ENCODE results near the gene PARVB. TPM values are rescaled to one million over a fixed set of nuclear protein-coding genes. Genes with fewer than 3 reads are reported as not detected.

The PARVB gene
- total and polyA plus RNA-seq, 10 of the 15 experiments (the other 5 are each of a cell fraction or from before 2014, with no cell fraction given): 5.2 to 264 (median 76.0) TPM

GRCh38 chr22:44087089-44087430 lies 63.0 kb downstream of the PARVB start:
- ChIA-PET RAD21 (ENCODE audit: unreplicated experiment) (interaction anchor here (0.8 to 5.2 kb wide), 4 partner anchors 18 to 538 kb away, joined by 3 to 185 read pairs (median 20); no protein-coding TSS in a partner anchor), POLR2A (interaction anchor here (2.0 to 2.4 kb wide), 2 partner anchors 63 to 94 kb away, joined by 7 to 10 read pairs; partner anchors contain the start of gene PARVB)

More at GRCh38 chr22:44087089-44087430, 63.0 kb downstream of the PARVB start:
- WGBS (ENCODE audit: insufficient coverage, insufficient replicate concordance, low lambda C conversion rate, missing lambda C conversion rate): 100% methylated on average over 4 of the region's 4 CpGs
- TF ChIP-seq POU2F2 (IDR thresholded peaks at IDR 0.05; ENCODE audit: borderline replicate concordance, low read depth, low read length): no peak
- TF ChIP-seq, protein P1, sequence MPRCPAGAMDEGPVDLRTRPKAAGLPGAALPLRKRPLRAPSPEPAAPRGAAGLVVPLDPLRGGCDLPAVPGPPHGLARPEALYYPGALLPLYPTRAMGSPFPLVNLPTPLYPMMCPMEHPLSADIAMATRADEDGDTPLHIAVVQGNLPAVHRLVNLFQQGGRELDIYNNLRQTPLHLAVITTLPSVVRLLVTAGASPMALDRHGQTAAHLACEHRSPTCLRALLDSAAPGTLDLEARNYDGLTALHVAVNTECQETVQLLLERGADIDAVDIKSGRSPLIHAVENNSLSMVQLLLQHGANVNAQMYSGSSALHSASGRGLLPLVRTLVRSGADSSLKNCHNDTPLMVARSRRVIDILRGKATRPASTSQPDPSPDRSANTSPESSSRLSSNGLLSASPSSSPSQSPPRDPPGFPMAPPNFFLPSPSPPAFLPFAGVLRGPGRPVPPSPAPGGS (IDR thresholded peaks at IDR 0.05; ENCODE audit: borderline replicate concordance, insufficient read depth, low read depth, low read length, poor library complexity, severe bottlenecking): no peak
- no peak for TF ChIP-seq ZSCAN29 (IDR thresholded peaks at IDR 0.05)
- no peak for TF ChIP-seq JUNB (IDR thresholded peaks at IDR 0.05)
- TF ChIP-seq, protein P2, sequence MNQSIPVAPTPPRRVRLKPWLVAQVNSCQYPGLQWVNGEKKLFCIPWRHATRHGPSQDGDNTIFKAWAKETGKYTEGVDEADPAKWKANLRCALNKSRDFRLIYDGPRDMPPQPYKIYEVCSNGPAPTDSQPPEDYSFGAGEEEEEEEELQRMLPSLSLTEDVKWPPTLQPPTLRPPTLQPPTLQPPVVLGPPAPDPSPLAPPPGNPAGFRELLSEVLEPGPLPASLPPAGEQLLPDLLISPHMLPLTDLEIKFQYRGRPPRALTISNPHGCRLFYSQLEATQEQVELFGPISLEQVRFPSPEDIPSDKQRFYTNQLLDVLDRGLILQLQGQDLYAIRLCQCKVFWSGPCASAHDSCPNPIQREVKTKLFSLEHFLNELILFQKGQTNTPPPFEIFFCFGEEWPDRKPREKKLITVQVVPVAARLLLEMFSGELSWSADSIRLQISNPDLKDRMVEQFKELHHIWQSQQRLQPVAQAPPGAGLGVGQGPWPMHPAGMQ (IDR thresholded peaks at IDR 0.05; ENCODE audit: borderline replicate concordance): no peak
- TF ChIP-seq TCF7 (IDR thresholded peaks at IDR 0.05; ENCODE audit: borderline replicate concordance): no peak
- no peak for TF ChIP-seq KAT2A (conservative IDR thresholded peaks at IDR 0.05; ENCODE audit: control insufficient read depth, low read depth, low read length)
- TF ChIP-seq RELB (IDR thresholded peaks at IDR 0.05; ENCODE audit: low read depth): no peak
- TF ChIP-seq SMAD5 (IDR thresholded peaks at IDR 0.05; ENCODE audit: low read depth): no peak
- no peak for TF ChIP-seq SMC3 (IDR thresholded peaks at IDR 0.05; ENCODE audit: borderline replicate concordance, low read length)
- TF ChIP-seq RAD21 (IDR thresholded peaks at IDR 0.05; ENCODE audit: insufficient read depth, low read depth, low read length): no peak
- BruUV-seq (replicated peaks): no TSS peak
- no peak for FAIRE-seq
- Histone ChIP-seq H4K20me1 (ENCODE audit: control insufficient read depth, insufficient read depth) (0 out of 2 replicates have a peak, but pooled peaks cover 4% of the 10 kb centered on the region), H3K27me3 (replicated peaks in 1 of 2; ENCODE audit: control insufficient read depth in 2 of 2, insufficient read depth in 2 of 2, low read length in 1 of 2) (no peaks in the 10 kb centered on the region), H3K27ac (ENCODE audit: control insufficient read depth, insufficient read depth) (no peak overlapping the region), H3K9me3 (replicated peaks; ENCODE audit: control insufficient read depth, insufficient read depth, low read length) (no peaks in the 10 kb centered on the region; the same call in 2 of the 3 replicates), H3K4me2 (ENCODE audit: control insufficient read depth, insufficient read depth) (no peak overlapping the region), H3K79me2 (ENCODE audit: control insufficient read depth, insufficient read depth, low read length) (no peaks in the 10 kb centered on the region; the same call in 1 of the 2 replicates), H2AFZ (ENCODE audit: control insufficient read depth, low read depth, low read length) (no peak overlapping the region), H3K4me3 (no peak overlapping the region), H3K9ac (ENCODE audit: control insufficient read depth, insufficient read depth, low read length) (no peak overlapping the region), H3K4me1 (ENCODE audit: control insufficient read depth, insufficient read depth, low read length) (no peaks in the 10 kb centered on the region), H3K36me3 (ENCODE audit: control insufficient read depth in 2 of 2, insufficient read depth in 2 of 2, low read length in 1 of 2) (peaks cover 11 to 13% of the 10 kb centered on the region in 2 experiments)
- ChIA-PET SMC1A (ENCODE audit: uncharacterized antibody, unreplicated experiment) (interaction anchor here (0.7 to 8.3 kb wide), 12 partner anchors 18 to 434 kb away, joined by 3 to 282 read pairs (median 6); partner anchors contain the start of gene PARVG), CTCF (interaction anchor here (0.6 to 9.6 kb wide), 15 partner anchors 13 to 540 kb away, joined by 3 to 499 read pairs (median 10); partner anchors contain the start of gene PARVG)
- in situ Hi-C loops (cut with MboI): loop anchor here (5.0 kb wide), 2 partner anchors 90 to 540 kb away; no protein-coding TSS in a partner anchor
- DNase-seq (ENCODE audit: low read depth, low spot score): no peak
- no peak for ATAC-seq
- intact Hi-C loops (cut with micrococcal nuclease; ENCODE audit: unreplicated experiment): loop anchor here (10.0 kb wide), 1 partner anchor 478 kb away; no protein-coding TSS in a partner anchor

Data from GM12878 (cell line).